ENCODE measurements around the gene TEX9.
"Not testable (repeated sequence)": the region's sequence is repeated elsewhere in the genome, so short reads cannot be mapped to it uniquely, and the experiment has no call there.

- not testable (repeated sequence) for TF ChIP-seq CTCF (optimal IDR thresholded peaks at IDR 0.05 in 1 of 3, IDR thresholded peaks at IDR 0.05 in 1 of 3, conservative IDR thresholded peaks at IDR 0.05 in 1 of 3; ENCODE audit: extremely low read depth in 1 of 3, insufficient read depth in 2 of 3, low read length in 3 of 3); EZH2 (IDR thresholded peaks at IDR 0.05; ENCODE audit: low read length)
Measured at GRCh38 chr15:56374693-56375092, 9.5 kb downstream of the TEX9 start.
